IMR-90 (cell line): ENCODE data around the gene AUH. TPM values are rescaled to one million over a fixed set of nuclear protein-coding genes. Genes with fewer than 3 reads are reported as not detected.
A peak's percentile ranks its signal among the peaks of the same experiment; 100 is the strongest.

Experiments used
- ATAC-seq: fragments of 200-7000 bp; cut with Tn5 transposase; 2 replicates; pipeline ENCODE4 v1.9.1; 2020; ENCODE audit warnings: low read depth, mild to moderate bottlenecking, moderate library complexity
- BruUV-seq: library from RNA; stranded (reverse); fragments of 400-500 nt; replicated peaks from 2 replicates; lab custom pipeline; 2021; lab: Mats Ljungman, UMichigan
- CTCF ChIA-PET: fragments of 300-600 bp; formaldehyde crosslinking; extraction: SDS; loops from one replicate; lab custom pipeline; 2021; ENCODE audit warnings: antibody characterized with exemption; lab: Yijun Ruan, JAX
- POLR2A ChIA-PET: fragments of 300-600 bp; sonication (Branson Sonifier 250); formaldehyde crosslinking; loops from one replicate; lab custom pipeline; 2022; ENCODE audit warnings: antibody characterized with exemption; ENCODE audit not compliant: unreplicated experiment; lab: Charles Lee
- DNase-seq: peaks from one replicate; pipeline ENCODE4 v3.0.0; 2013
- H2AFZ ChIP-seq: replicated peaks from 2 replicates; pipeline ENCODE3; 2013; ENCODE audit warnings: low read length, mild to moderate bottlenecking; ENCODE audit not compliant: poor library complexity
- H2AK5ac ChIP-seq: 2 replicates; pipeline ENCODE4 v1.6.1; 2013; ENCODE audit warnings: low read depth, low read length, inconsistent platforms
- H2AK9ac ChIP-seq: replicated peaks from 2 replicates; pipeline ENCODE3; 2013; ENCODE audit warnings: mild to moderate bottlenecking, low read depth, low read length, moderate library complexity; ENCODE audit not compliant: poor library complexity
- H2BK120ac ChIP-seq: 2 replicates; pipeline ENCODE4 v1.6.1; 2013; ENCODE audit warnings: low read depth, low read length, inconsistent platforms
- H2BK15ac ChIP-seq: 3 replicates; pipeline ENCODE4 v1.6.1; 2013; ENCODE audit warnings: low read depth, low read length, inconsistent platforms
- H2BK20ac ChIP-seq: 2 replicates; pipeline ENCODE4 v1.6.1; 2013; ENCODE audit warnings: low read depth, mild to moderate bottlenecking, inconsistent platforms, low read length, moderate library complexity
- H2BK5ac ChIP-seq: 2 replicates; pipeline ENCODE4 v1.6.1; 2013; ENCODE audit warnings: mild to moderate bottlenecking, low read depth, low read length, inconsistent platforms; ENCODE audit not compliant: poor library complexity, severe bottlenecking
- H3K14ac ChIP-seq: replicated peaks from 2 replicates; pipeline ENCODE4 v1.6.1; 2013; ENCODE audit warnings: low read depth, low read length, inconsistent platforms
- H3K18ac ChIP-seq: 2 replicates; pipeline ENCODE4 v1.6.1; 2013; ENCODE audit warnings: low read depth, low read length, control low read depth
- H3K23ac ChIP-seq: 2 replicates; pipeline ENCODE4 v1.6.1; 2013; ENCODE audit warnings: low read depth, low read length, inconsistent platforms
- H3K27ac ChIP-seq: 2 replicates; pipeline ENCODE4 v1.5.1; 2013; ENCODE audit warnings: mild to moderate bottlenecking, control low read depth, low read length; ENCODE audit not compliant: insufficient read depth
- H3K27me3 ChIP-seq: 2 replicates; pipeline ENCODE4 v1.6.1; 2013; ENCODE audit warnings: low read length; ENCODE audit not compliant: control insufficient read depth, insufficient read depth
- H3K36me3 ChIP-seq: 2 replicates; pipeline ENCODE4 v1.6.1; 2013; ENCODE audit warnings: low read length, mixed read lengths; ENCODE audit not compliant: control insufficient read depth, insufficient read depth
- H3K4ac ChIP-seq: 2 replicates; pipeline ENCODE4 v1.6.1; 2013; ENCODE audit warnings: low read depth, low read length, inconsistent platforms
- H3K4me1 ChIP-seq: 2 replicates; pipeline ENCODE4 v1.6.1; 2013; ENCODE audit warnings: low read length, mixed read lengths; ENCODE audit not compliant: control insufficient read depth, insufficient read depth
- H3K4me2 ChIP-seq: 2 replicates; pipeline ENCODE4 v1.6.1; 2013; ENCODE audit warnings: low read depth, mild to moderate bottlenecking, control low read depth, low read length, moderate library complexity
- H3K4me3 ChIP-seq: 2 replicates; pipeline ENCODE4 v1.5.1; 2013; ENCODE audit warnings: low read depth, mild to moderate bottlenecking, control low read depth, low read length, moderate library complexity; ENCODE audit not compliant: insufficient read depth
- H3K56ac ChIP-seq: 2 replicates; pipeline ENCODE4 v1.6.1; 2013; ENCODE audit warnings: low read length, inconsistent platforms; ENCODE audit not compliant: insufficient read depth; ENCODE audit errors: extremely low read depth
- H3K79me1 ChIP-seq, 2 experiments: 2 replicates each; pipeline ENCODE4 v1.6.1; 2013; ENCODE audit warnings: low read length in 2 of 2, inconsistent platforms in 1 of 2, low read depth in 1 of 2
- H3K9ac ChIP-seq: 2 replicates; pipeline ENCODE4 v1.6.1; 2013; ENCODE audit warnings: low read depth, low read length, control low read depth
- H3K9me1 ChIP-seq: 2 replicates; pipeline ENCODE4 v1.6.1; 2013; ENCODE audit warnings: low read length, inconsistent platforms; ENCODE audit not compliant: insufficient read depth
- H3K9me3 ChIP-seq: 2 replicates; pipeline ENCODE4 v1.6.1; 2013; ENCODE audit warnings: low read length; ENCODE audit not compliant: control insufficient read depth, insufficient read depth
- H4K20me1 ChIP-seq: 2 replicates; pipeline ENCODE4 v1.6.1; 2013; ENCODE audit warnings: low read length, inconsistent platforms; ENCODE audit not compliant: insufficient read depth
- H4K5ac ChIP-seq: 2 replicates; pipeline ENCODE4 v1.6.1; 2013; ENCODE audit warnings: mild to moderate bottlenecking, low read depth, low read length, control low read depth
- H4K8ac ChIP-seq, 2 experiments: 2 replicates each; pipeline ENCODE4 v1.6.1; 2013; ENCODE audit warnings: low read depth in 2 of 2, low read length in 2 of 2, control low read depth in 1 of 2, inconsistent platforms in 1 of 2
- H4K91ac ChIP-seq: 2 replicates; pipeline ENCODE4 v1.6.1; 2013; ENCODE audit warnings: low read depth, low read length, inconsistent platforms; ENCODE audit not compliant: insufficient read depth
- BHLHE40 ChIP-seq: fragments of 150-350 bp; IDR thresholded peaks from 2 replicates; pipeline ENCODE4 v1.6.1; 2016; ENCODE audit warnings: mild to moderate bottlenecking, low read depth, low read length
- CEBPB ChIP-seq: IDR thresholded peaks from 2 replicates; pipeline ENCODE4 v1.6.1; 2012; ENCODE audit warnings: low read depth, low read length, improper control_type of control experiment
- CHD1 ChIP-seq: IDR thresholded peaks from 2 replicates; pipeline ENCODE4 v1.6.1; 2012; ENCODE audit warnings: low read depth, low read length, improper control_type of control experiment
- FOS ChIP-seq: fragments of 150-350 bp; IDR thresholded peaks from 2 replicates; pipeline ENCODE4 v1.6.1; 2016; ENCODE audit warnings: low read depth, low read length
- MAFK ChIP-seq: IDR thresholded peaks from 2 replicates; pipeline ENCODE4 v1.6.1; 2012; ENCODE audit warnings: low read depth, low read length, improper control_type of control experiment
- MAZ ChIP-seq: IDR thresholded peaks from 2 replicates; pipeline ENCODE4 v1.6.1; 2012; ENCODE audit warnings: low read depth, mild to moderate bottlenecking, low read length, improper control_type of control experiment, moderate library complexity, borderline replicate concordance
- MXI1 ChIP-seq: IDR thresholded peaks from 2 replicates; pipeline ENCODE4 v1.6.1; 2012; ENCODE audit warnings: low read depth, mild to moderate bottlenecking, low read length, moderate library complexity, borderline replicate concordance
- NFE2L2 ChIP-seq: fragments of 150-350 bp; IDR thresholded peaks from 2 replicates; pipeline ENCODE4 v1.6.1; 2016; ENCODE audit warnings: low read depth, mild to moderate bottlenecking, low read length
- POLR2A ChIP-seq: IDR thresholded peaks from 2 replicates; pipeline ENCODE4 v1.6.1; 2012; ENCODE audit warnings: mild to moderate bottlenecking, low read depth, low read length
- RAD21 ChIP-seq: IDR thresholded peaks from 2 replicates; pipeline ENCODE4 v1.6.1; 2012; ENCODE audit warnings: low read length, improper control_type of control experiment
- RCOR1 ChIP-seq: IDR thresholded peaks from 2 replicates; pipeline ENCODE4 v1.6.1; 2012; ENCODE audit warnings: mild to moderate bottlenecking, low read length, improper control_type of control experiment; ENCODE audit not compliant: insufficient replicate concordance
- RFX5 ChIP-seq: IDR thresholded peaks from 2 replicates; pipeline ENCODE4 v1.8.0; 2012; ENCODE audit warnings: low read depth, mild to moderate bottlenecking, low read length, moderate library complexity
- SMC3 ChIP-seq: fragments of 150-350 bp; IDR thresholded peaks from 2 replicates; pipeline ENCODE4 v1.6.1; 2016; ENCODE audit warnings: low read depth, mild to moderate bottlenecking, antibody characterized with exemption, low read length, moderate library complexity
- WGBS, 2 experiments: methylation state at CpG; one replicate each; pipeline versions ENCODE4 v1.1.5 to v1.1.7; 2013; ENCODE audit warnings: missing lambda C conversion rate in 2 of 2; ENCODE audit not compliant: insufficient read length in 1 of 2; ENCODE audit errors: extremely low coverage in 2 of 2; 5-methylcytosine and 5-hydroxymethylcytosine counted together
- dilution Hi-C: fragments of 300-500 bp; cut with HindIII; formaldehyde crosslinking; loops from one replicate; pipeline ENCODE4 v1.14.3; 2018; ENCODE audit warnings: low sequenced_read_pairs; ENCODE audit not compliant: unreplicated experiment
- in situ Hi-C: fragments of 300-500 bp; cut with MboI; formaldehyde crosslinking; loops from 3 replicates; pipeline ENCODE4 v1.14.3; 2019; ENCODE audit warnings: low sequenced_read_pairs, inconsistent platforms, mixed read lengths
- intact Hi-C: fragments of 100-400 bp; cut with micrococcal nuclease; formaldehyde crosslinking; loops from 2 replicates; pipeline ENCODE4 v1.10.0; 2022
- polyA plus RNA-seq, 3 experiments: library from polyadenylated mRNA; depleted of rRNA; stranded (reverse); fragments of >200 nt; gene quantifications; 2 replicates each; pipeline ENCODE4 v1.2.3, GENCODE V29; 2012; ENCODE audit warnings: low replicate concordance in 1 of 3
- total RNA-seq: library from RNA; depleted of rRNA; stranded (reverse); fragments of >200 nt; gene quantifications from 2 replicates; pipeline ENCODE4 v1.2.3, GENCODE V29; 2012
- TF ChIP-seq, protein P1 (sequence below): fragments of 150-350 bp; IDR thresholded peaks from 2 replicates; pipeline ENCODE4 v1.6.1; 2017; ENCODE audit warnings: mild to moderate bottlenecking, antibody characterized with exemption, low read length, low read depth
- TF ChIP-seq, protein P2 (sequence below): conservative IDR thresholded peaks from 2 replicates; pipeline ENCODE4 v1.5.1; 2012; ENCODE audit warnings: mild to moderate bottlenecking, low read depth, low read length, improper control_type of control experiment

The AUH gene
- total and polyA plus RNA-seq, 2 of the 4 experiments (the other 2 are of a cell fraction): 5.9 to 8.1 TPM

DNA sequence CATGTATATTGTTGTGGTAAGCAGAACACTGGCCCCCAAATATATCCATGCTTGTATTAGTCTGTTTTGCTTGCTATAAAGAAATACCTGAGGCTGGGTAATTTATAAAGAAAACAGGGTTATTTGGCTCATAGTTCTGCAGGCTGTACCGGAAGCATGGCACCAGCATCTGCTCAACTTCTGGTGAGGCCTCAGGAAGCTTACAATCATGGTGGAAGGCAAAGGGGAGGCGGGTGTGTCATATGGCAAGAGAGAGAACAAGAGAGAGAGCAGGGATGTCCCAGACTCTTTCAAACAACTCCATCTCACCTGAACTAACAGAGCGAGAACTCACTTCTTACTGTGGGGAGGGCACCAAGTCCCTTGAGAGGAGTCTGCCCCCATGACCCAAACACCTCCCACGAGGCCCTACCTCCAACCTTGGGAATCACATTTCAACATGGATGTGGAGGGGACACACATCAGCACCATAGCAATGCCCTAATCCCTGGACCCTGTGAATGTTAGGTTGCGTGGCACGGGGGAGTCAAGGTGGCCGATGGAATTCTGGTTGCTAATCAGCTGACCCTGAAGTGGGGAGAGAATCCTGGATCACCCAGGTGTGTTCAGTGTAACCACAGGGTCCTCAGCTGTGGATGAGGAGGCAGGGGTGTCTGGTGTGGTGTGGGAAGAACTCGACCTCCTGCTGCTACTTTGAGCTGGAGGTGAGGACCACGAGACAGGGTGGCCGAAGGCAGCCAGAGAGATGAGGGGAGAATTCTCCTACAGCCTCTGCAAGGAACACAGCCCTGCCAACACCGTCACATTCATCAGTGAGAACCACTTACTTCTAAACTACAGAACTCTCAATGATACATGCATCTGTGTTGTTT lies 172.8 kb downstream of the AUH start:
- H2BK5ac ChIP-seq: peak overlapping the region; percentile 95
- no peak overlapping the region for H3K4me3 ChIP-seq
- WGBS, 2 experiments: 96% methylated on average over 3 of the region's 11 CpGs; no CpG with 5 or more reads in 1 of the 2 experiments
- ATAC-seq (no peak), DNase-seq (no peak)
- 0 out of 2 replicates have a peak, but pooled peaks cover 2% of the 10 kb centered on the region for H3K9me3 ChIP-seq
- peak overlapping the region; percentile 38 for H4K5ac ChIP-seq
- intact Hi-C loops (no loop called here), dilution Hi-C loops (no loop called here), in situ Hi-C loops (no loop called here)
- H3K14ac ChIP-seq: peak overlapping the region; percentile 5
- H3K18ac ChIP-seq: peak overlapping the region; percentile 45
- H2BK120ac ChIP-seq: peak overlapping the region; percentile 69
- H3K27ac ChIP-seq: no peak overlapping the region; the same call in 1 of the 2 replicates
- no TSS peak for BruUV-seq
- H4K91ac ChIP-seq: peak overlapping the region; percentile 73
- H2AFZ ChIP-seq: peak overlapping the region; percentile 61
- H3K9me1 ChIP-seq: peaks cover 17% of the 10 kb centered on the region
- no peaks in the 10 kb centered on the region for H4K20me1 ChIP-seq
- no peak overlapping the region for H3K23ac ChIP-seq
- no peak overlapping the region for H3K56ac ChIP-seq
- H2BK15ac ChIP-seq: peak overlapping the region; percentile 92; the same call in 2 of the 3 replicates
- peaks cover 26% of the 10 kb centered on the region for H3K4me1 ChIP-seq
- no peaks in the 10 kb centered on the region for H3K27me3 ChIP-seq
- ChIA-PET POLR2A (no interaction called here), CTCF (interaction anchor here (0.6 kb wide), 1 partner anchor 61 kb away, joined by 3 read pairs; no protein-coding TSS in a partner anchor)
- peak overlapping the region; percentile 64 for H3K4ac ChIP-seq
- H3K79me1 ChIP-seq: peaks cover 0 to 33% of the 10 kb centered on the region in 2 experiments; a peak in 2 of 4 replicates
- H3K9ac ChIP-seq: no peak overlapping the region
- H4K8ac ChIP-seq: peak overlapping the region; percentile 40 to 51; a peak in 2 of 4 replicates
- H2AK9ac ChIP-seq: no peak overlapping the region
- H2BK20ac ChIP-seq: peak overlapping the region; percentile 87
- no peak overlapping the region for H3K4me2 ChIP-seq
- no peaks in the 10 kb centered on the region for H3K36me3 ChIP-seq
- H2AK5ac ChIP-seq: peak overlapping the region; percentile 86
- TF ChIP-seq SMC3 (no peak), RCOR1 (no peak), POLR2A (no peak), RAD21 (no peak), FOS (no peak), CEBPB (no peak), CHD1 (no peak), MXI1 (no peak), NFE2L2 (no peak), BHLHE40 (no peak), MAZ (no peak), RFX5 (no peak), MAFK (no peak)
- TF ChIP-seq, protein P1, sequence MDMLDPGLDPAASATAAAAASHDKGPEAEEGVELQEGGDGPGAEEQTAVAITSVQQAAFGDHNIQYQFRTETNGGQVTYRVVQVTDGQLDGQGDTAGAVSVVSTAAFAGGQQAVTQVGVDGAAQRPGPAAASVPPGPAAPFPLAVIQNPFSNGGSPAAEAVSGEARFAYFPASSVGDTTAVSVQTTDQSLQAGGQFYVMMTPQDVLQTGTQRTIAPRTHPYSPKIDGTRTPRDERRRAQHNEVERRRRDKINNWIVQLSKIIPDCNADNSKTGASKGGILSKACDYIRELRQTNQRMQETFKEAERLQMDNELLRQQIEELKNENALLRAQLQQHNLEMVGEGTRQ: no peak
- TF ChIP-seq, protein P2, sequence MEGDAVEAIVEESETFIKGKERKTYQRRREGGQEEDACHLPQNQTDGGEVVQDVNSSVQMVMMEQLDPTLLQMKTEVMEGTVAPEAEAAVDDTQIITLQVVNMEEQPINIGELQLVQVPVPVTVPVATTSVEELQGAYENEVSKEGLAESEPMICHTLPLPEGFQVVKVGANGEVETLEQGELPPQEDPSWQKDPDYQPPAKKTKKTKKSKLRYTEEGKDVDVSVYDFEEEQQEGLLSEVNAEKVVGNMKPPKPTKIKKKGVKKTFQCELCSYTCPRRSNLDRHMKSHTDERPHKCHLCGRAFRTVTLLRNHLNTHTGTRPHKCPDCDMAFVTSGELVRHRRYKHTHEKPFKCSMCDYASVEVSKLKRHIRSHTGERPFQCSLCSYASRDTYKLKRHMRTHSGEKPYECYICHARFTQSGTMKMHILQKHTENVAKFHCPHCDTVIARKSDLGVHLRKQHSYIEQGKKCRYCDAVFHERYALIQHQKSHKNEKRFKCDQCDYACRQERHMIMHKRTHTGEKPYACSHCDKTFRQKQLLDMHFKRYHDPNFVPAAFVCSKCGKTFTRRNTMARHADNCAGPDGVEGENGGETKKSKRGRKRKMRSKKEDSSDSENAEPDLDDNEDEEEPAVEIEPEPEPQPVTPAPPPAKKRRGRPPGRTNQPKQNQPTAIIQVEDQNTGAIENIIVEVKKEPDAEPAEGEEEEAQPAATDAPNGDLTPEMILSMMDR: no peak
